ENCODE measurements around the gene CTAGE1.

Gene CTAGE1

GRCh38 chr18:22387364-22387763 is 30.4 kb downstream of the CTAGE1 start:
- no peak for DNase-seq

- DNase-seq: no peak
Measured at GRCh38 chr18:22385718-22386117, 32.0 kb downstream of the CTAGE1 start.

GRCh38 chr18:22378672-22379282 is 38.9 kb downstream of the CTAGE1 start:
- DNase-seq: no peak

- DNase-seq: no peak
Measured at GRCh38 chr18:22377769-22378168, 39.9 kb downstream of the CTAGE1 start.

GRCh38 chr18:22370414-22370813 is 47.3 kb downstream of the CTAGE1 start:
- no peak for DNase-seq

GRCh38 chr18:22368021-22368420 is 49.7 kb downstream of the CTAGE1 start:
- DNase-seq: no peak

- no peak for DNase-seq
Measured at GRCh38 chr18:22367303-22367702, 50.4 kb downstream of the CTAGE1 start.

- DNase-seq: no peak
Measured at GRCh38 chr18:22363867-22364463, 53.8 kb downstream of the CTAGE1 start.

All from midbrain (tissue), 1 donor.